Tibial nerve (tissue), 4 donors: ENCODE measurements around the gene RNF126.

ENCODE experiments used
- EP300 ChIP-seq, 2 donors: sonication (generic); formaldehyde crosslinking; IDR thresholded peaks; one replicate each; pipeline ENCODE4 v1.6.1; 2017; ENCODE audit warnings: antibody characterized with exemption in 2 of 2, mild to moderate bottlenecking in 1 of 2
- POLR2A ChIP-seq, 2 donors: fragments of 450-650 bp; IDR thresholded peaks; one replicate each; pipeline ENCODE4 v1.6.1; 2017; ENCODE audit warnings: antibody characterized with exemption in 2 of 2, mild to moderate bottlenecking in 2 of 2, moderate library complexity in 2 of 2
- TF ChIP-seq, protein P1 (sequence below), 5 experiments: fragments of 200-600 bp in 3 of 5; fragments of 450-650 bp in 2 of 5; sonication (generic) in 3 of 5; IDR thresholded peaks; one replicate each; pipeline ENCODE4 v1.5.1; 2016 to 2019; ENCODE audit warnings: antibody characterized with exemption in 5 of 5, mild to moderate bottlenecking in 3 of 5, moderate library complexity in 2 of 5

DNA sequence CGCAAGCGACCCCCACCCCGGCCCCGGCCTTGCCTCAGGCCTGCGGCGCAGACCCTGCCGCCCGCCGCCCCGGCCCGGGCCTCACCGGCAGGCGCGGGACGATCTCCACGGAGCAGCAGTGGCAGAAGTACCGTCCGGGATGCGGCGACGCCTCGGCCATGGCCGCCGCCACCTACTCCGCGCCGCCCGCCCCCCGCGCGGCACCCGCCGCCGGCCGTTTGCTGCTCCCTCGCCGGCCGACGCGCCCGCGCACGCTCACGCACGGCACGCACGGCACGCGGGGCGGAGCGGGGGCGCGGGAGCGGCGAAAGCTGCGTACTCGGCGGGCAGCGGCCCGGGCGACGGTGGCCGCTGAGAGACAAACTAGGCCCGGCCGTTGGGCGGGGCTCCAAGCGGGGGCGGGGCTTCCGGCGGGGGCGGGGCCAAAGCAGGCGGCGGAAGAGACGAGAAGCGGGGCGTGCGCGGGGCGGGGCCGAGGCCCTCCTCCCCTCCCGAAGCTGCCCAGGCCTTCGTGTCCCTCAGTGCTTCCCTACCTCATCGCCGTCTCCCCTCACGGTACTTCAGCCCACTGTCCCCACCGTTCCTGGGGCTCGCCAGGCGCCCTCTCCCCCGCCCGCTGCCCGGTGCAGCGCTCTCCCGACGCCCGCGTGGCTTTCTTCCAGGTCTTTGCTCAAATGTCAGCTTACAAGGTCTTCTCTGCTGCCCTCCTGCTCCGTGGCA, at the start of gene RNF126:
- TF ChIP-seq, protein P1, sequence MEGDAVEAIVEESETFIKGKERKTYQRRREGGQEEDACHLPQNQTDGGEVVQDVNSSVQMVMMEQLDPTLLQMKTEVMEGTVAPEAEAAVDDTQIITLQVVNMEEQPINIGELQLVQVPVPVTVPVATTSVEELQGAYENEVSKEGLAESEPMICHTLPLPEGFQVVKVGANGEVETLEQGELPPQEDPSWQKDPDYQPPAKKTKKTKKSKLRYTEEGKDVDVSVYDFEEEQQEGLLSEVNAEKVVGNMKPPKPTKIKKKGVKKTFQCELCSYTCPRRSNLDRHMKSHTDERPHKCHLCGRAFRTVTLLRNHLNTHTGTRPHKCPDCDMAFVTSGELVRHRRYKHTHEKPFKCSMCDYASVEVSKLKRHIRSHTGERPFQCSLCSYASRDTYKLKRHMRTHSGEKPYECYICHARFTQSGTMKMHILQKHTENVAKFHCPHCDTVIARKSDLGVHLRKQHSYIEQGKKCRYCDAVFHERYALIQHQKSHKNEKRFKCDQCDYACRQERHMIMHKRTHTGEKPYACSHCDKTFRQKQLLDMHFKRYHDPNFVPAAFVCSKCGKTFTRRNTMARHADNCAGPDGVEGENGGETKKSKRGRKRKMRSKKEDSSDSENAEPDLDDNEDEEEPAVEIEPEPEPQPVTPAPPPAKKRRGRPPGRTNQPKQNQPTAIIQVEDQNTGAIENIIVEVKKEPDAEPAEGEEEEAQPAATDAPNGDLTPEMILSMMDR (IDR thresholded peaks at IDR 0.05): peak in 2 of 5 experiments; percentile 18 to 48
- TF ChIP-seq POLR2A (IDR thresholded peaks at IDR 0.05) (peak; percentile 29 to 74), EP300 (IDR thresholded peaks at IDR 0.05) (peak in 1 of 2 donors; percentile 75)
